ENCODE measurements around the gene HMGCS1. TPM values are rescaled to one million over a fixed set of nuclear protein-coding genes. Genes with fewer than 3 reads are reported as not detected.

The HMGCS1 gene
- total and polyA plus RNA-seq, 12 donors = 15.4 to 1,290 (median 39.4) TPM

GRCh38 chr5:43242196-43242595 lies 71.0 kb downstream of the HMGCS1 start:
- TF ChIP-seq POLR2A (IDR thresholded peaks at IDR 0.05) = no peak
- no peaks in the 10 kb centered on the region for H3K4me1 ChIP-seq (replicated peaks in 1 of 2)
- H3K36me3 ChIP-seq (replicated peaks in 1 of 2) = no peaks in the 10 kb centered on the region
- H3K9me3 ChIP-seq (replicated peaks in 1 of 3) = no peaks in the 10 kb centered on the region
- no peaks in the 10 kb centered on the region for H3K27me3 ChIP-seq
- H3K27ac ChIP-seq = no peak overlapping the region
- no peak for DNase-seq
- no peak overlapping the region for H3K4me3 ChIP-seq
- 65 to 73% (median 68%) methylated on average over 1 of the region's 1 CpG for WGBS, 4 donors
- intact Hi-C loops (cut with DNase I) = no loop called here

Other genes with a start within 250 kb of the HMGCS1 start
- 10 to 100 TPM; 11.8 to 38.3 (median 27.2) TPM for gene ZNF131, start 192.5 kb downstream of the HMGCS1 start, total RNA-seq
- gene ZNF131, start 192.5 kb downstream of the HMGCS1 start, polyA plus RNA-seq = 10 to 100 TPM; 32.1 to 60.9 (median 50.2) TPM
- gene NIM1K, start 121.2 kb downstream of the HMGCS1 start, total RNA-seq = 1 to 10 TPM in 4 of 9 donors, under 1 TPM in 5; 0.18 to 3.0 (median 0.89) TPM
- 1 to 10 TPM; 1.1 to 3.9 (median 2.2) TPM for gene NIM1K, start 121.2 kb downstream of the HMGCS1 start, polyA plus RNA-seq
- 1 to 10 TPM in 3 of 9 donors, under 1 TPM in 6; 0.12 to 2.4 (median 0.89) TPM for gene CCL28, start 99.0 kb upstream of the HMGCS1 start, total RNA-seq
- 1 to 10 TPM; 1.1 to 2.1 (median 1.7) TPM for gene CCL28, start 99.0 kb upstream of the HMGCS1 start, polyA plus RNA-seq
- gene TMEM267, start 170.5 kb upstream of the HMGCS1 start, total RNA-seq = 10 to 100 TPM in 4 of 9 donors, 1 to 10 TPM in 5; 1.5 to 14.0 (median 8.4) TPM
- 10 to 100 TPM in 1 of 3 donors, 1 to 10 TPM in 2; 5.9 to 13.6 (median 7.3) TPM for gene TMEM267, start 170.5 kb upstream of the HMGCS1 start, polyA plus RNA-seq
- 1 to 10 TPM in 1 of 9 donors, under 1 TPM in 7, not detected in 1; 0.34 to 3.7 (median 0.66) TPM for gene C5orf34, start 201.7 kb upstream of the HMGCS1 start, total RNA-seq
- gene C5orf34, start 201.7 kb upstream of the HMGCS1 start, polyA plus RNA-seq = 1 to 10 TPM in 2 of 3 donors, under 1 TPM in 1; 0.37 to 1.0 (median 1.0) TPM
- gene PAIP1, start 243.7 kb upstream of the HMGCS1 start, total RNA-seq = 100 to 1,000 TPM in 1 of 9 donors, 10 to 100 TPM in 8; 74.3 to 262 (median 85.3) TPM
- gene PAIP1, start 243.7 kb upstream of the HMGCS1 start, polyA plus RNA-seq = 100 to 1,000 TPM in 1 of 3 donors, 10 to 100 TPM in 2; 54.8 to 122 (median 66.2) TPM

All from adrenal gland (tissue), 12 donors.